Astrocyte (in vitro differentiated cells and primary cell): Measurements from ENCODE around the gene TIPRL.

Experiments used
- CTCF ChIP-seq: IDR thresholded peaks from 2 replicates; pipeline ENCODE4 v1.5.1; 2011; ENCODE audit warnings: low read depth, mild to moderate bottlenecking, inconsistent platforms, low read length, moderate library complexity; ENCODE audit not compliant: insufficient read depth
- EZH2 ChIP-seq: IDR thresholded peaks from 2 replicates; pipeline ENCODE4 v1.6.1; 2012; ENCODE audit warnings: mild to moderate bottlenecking, low read length, inconsistent platforms; ENCODE audit not compliant: insufficient read depth

GRCh38 chr1:168210312-168210711 lies 31.6 kb downstream of the TIPRL start:
- TF ChIP-seq CTCF (no peak), EZH2 (no peak)
